ENCODE data around the gene SLC26A4.
A peak's percentile ranks its signal among the peaks of the same experiment; 100 is the strongest.
"Not testable (repeated sequence)": the region's sequence is repeated elsewhere in the genome, so short reads cannot be mapped to it uniquely, and the experiment has no call there.

SLC26A4 gene

GRCh38 chr7:107660381-107661080 is at the start of gene SLC26A4:
SLC26A4 (plus strand) TSS chr7:107660828; CDS start chr7:107661642, 814 bp downstream.
- DNase-seq, result no peak

- DNase-seq, result no peak
Observed at GRCh38 chr7:107613439-107613838, 47.2 kb upstream of the SLC26A4 start.

GRCh38 chr7:107613948-107614347 is 46.7 kb upstream of the SLC26A4 start:
- no peak for DNase-seq

- no peak for DNase-seq
Observed at GRCh38 chr7:107614425-107614824, 46.2 kb upstream of the SLC26A4 start.

GRCh38 chr7:107615910-107616680 is 44.5 kb upstream of the SLC26A4 start:
- no peak for DNase-seq

GRCh38 chr7:107622429-107622828 is 38.2 kb upstream of the SLC26A4 start:
- no peak for DNase-seq

GRCh38 chr7:107622894-107623293 is 37.7 kb upstream of the SLC26A4 start:
- DNase-seq, result no peak

GRCh38 chr7:107627002-107627401 is 33.6 kb upstream of the SLC26A4 start:
- no peak for DNase-seq

- DNase-seq, result no peak
Observed at GRCh38 chr7:107628461-107629064, 32.1 kb upstream of the SLC26A4 start.

GRCh38 chr7:107630342-107630741 is 30.3 kb upstream of the SLC26A4 start:
- DNase-seq, result no peak

GRCh38 chr7:107631588-107632491 is 28.8 kb upstream of the SLC26A4 start:
- no peak for DNase-seq

- DNase-seq, result no peak
Observed at GRCh38 chr7:107632492-107632865, 28.1 kb upstream of the SLC26A4 start.

GRCh38 chr7:107638594-107638993 is 22.0 kb upstream of the SLC26A4 start:
- DNase-seq, result no peak

- not testable (repeated sequence) for DNase-seq
Observed at GRCh38 chr7:107639070-107639469, 21.6 kb upstream of the SLC26A4 start.

GRCh38 chr7:107641676-107642075 is 19.0 kb upstream of the SLC26A4 start:
- DNase-seq, result no peak

- DNase-seq, result no peak
Observed at GRCh38 chr7:107642501-107642900, 18.1 kb upstream of the SLC26A4 start.

GRCh38 chr7:107643407-107643806 is 17.2 kb upstream of the SLC26A4 start:
- no peak for DNase-seq

- no peak for DNase-seq
Observed at GRCh38 chr7:107643938-107644308, 16.7 kb upstream of the SLC26A4 start.

- no peak for DNase-seq
Observed at GRCh38 chr7:107644309-107644974, 16.2 kb upstream of the SLC26A4 start.

GRCh38 chr7:107652642-107653041 is 8.0 kb upstream of the SLC26A4 start:
- DNase-seq, result no peak

- DNase-seq, result no peak
Observed at GRCh38 chr7:107658467-107658866, 2.2 kb upstream of the SLC26A4 start.

- peak; percentile 41 for DNase-seq
Observed at GRCh38 chr7:107659666-107660065, 962 bp upstream of the SLC26A4 start.

Data from CD4-positive, alpha-beta T cell treated with Interleukin-4 for 4 hours (primary cell).